Endothelial cell of hepatic sinusoid (primary cell): ENCODE measurements around the gene BCAS3.
"Not testable (repeated sequence)": the region's sequence is repeated elsewhere in the genome, so short reads cannot be mapped to it uniquely, and the experiment has no call there.

Experiments used
- in situ Hi-C: cut with HindIII; loops from 2 replicates; pipeline ENCODE4 v1.10.0; 2017; ENCODE audit warnings: low sequenced_read_pairs

BCAS3 gene

DNA sequence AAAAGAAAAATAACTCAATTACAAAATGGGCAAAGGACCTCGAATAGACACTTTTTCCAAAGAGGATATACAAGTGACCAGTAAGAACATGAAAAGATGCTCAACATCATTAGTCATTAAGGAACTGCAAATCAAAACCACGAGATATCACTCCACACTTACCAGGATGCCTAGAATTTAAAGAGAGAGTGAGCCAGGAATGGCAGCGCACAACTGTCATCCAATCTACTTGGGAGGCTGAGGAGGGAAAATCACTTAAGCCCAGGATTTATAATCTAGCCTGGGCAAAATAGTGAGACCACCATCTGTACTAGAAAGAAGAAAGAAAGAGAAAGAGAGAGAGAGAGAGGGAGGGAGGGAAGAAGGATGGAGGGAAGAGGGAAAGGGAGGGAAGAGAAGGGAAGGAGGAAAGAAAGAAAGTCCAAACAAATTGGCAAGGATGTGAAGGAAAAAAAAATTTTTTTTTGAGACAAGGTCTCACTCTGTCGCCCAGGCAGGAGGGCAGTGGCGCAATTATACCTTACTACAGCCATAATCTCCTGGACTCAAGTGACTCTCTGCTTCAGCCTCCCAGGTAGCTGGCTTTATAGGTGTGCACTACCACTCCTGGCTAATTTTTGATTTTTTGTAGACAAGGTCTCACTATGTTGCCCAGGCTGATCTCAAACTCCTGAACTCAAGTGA lies 744.6 kb downstream of the BCAS3 start:
- in situ Hi-C loops: no loop called here

DNA sequence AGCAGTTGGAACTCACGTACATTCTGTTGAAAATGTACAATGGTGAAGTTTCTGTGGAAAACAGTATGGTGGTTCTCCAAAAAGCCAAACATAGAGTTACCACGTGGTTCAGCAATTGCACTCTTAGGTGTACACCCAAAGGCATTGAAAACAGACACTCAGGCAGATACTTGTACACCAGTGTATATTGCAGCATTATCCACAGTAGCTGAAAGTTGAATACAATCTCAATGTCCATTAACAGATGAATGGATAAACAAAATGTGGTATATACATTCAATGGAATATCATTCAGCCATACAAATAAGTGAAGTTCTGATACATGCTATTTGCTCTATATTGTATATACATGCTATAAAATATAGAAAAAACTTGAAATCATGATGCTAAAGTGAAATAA lies 745.2 kb downstream of the BCAS3 start:
- in situ Hi-C loops: no loop called here

DNA sequence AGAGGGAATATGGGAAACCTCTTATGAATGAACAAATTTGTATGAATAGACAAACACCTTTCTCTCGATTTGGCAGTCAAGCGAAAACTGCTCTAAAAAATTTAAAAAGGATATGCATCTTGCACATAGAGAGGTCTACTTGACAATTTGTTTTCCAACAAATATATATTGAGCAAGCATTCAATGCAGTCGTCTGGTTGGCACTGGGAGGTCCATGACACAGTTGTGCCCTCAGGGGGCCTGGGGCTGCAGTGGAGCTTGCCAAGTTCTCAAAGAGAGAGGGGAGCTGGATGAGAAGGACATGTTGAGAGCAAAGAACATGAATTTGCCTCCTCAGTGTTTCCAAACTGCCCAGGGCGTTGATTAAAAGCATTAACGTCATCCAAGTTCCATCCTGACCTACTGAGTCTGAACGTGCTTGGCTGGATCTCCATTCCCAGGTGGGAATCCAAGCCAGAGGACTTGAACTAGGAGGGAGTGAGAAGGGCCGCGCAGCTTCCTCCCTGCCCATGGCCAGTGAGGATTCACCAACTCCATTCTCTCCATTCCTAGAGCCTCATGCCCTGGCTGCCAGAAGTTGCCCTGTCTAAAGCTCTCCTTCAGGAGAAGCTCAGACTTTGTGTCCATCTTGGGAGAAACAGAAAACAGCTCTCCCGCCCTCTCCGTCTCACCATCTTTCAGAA lies 746.5 kb downstream of the BCAS3 start:
- in situ Hi-C loops: no loop called here

DNA sequence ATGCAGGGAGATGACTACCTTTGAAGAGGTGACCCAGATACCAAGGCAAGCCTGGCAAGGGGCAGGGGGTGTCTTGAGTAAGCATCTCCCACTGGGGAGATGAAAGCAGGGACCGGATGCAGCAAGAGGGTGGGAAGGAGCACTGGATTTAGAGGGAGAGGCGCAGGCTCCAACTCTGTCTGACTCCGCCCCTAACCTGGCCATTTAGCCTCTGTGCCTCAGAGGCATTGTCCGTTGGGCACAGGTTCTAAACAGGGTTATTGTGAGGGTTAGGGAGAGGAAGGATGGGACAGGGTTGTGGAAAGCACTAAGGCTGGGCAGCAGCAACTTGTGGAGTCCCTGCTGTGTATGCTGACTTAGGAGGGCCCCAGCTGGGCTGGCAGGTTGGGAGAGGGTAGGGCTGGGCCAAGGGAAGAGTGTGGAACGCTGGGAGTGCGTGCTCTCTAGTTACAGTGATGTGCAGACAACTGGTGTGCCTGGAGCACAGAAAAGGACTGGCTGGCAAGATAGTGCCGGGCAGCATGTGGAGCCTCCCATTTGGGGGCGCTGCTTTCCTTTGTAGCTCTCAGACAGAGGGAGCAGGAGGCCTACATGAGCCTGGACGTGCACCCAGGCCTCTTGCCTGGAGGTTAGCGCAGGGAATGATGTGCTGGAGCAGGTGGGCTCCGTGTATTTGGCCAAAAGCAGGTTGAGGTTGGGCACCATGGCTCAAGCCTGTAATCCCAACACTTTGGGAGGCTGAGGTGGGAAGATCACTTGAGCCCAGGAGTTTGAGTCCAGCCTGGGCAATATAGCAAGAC lies 748.2 kb downstream of the BCAS3 start:
- in situ Hi-C loops: no loop called here

DNA sequence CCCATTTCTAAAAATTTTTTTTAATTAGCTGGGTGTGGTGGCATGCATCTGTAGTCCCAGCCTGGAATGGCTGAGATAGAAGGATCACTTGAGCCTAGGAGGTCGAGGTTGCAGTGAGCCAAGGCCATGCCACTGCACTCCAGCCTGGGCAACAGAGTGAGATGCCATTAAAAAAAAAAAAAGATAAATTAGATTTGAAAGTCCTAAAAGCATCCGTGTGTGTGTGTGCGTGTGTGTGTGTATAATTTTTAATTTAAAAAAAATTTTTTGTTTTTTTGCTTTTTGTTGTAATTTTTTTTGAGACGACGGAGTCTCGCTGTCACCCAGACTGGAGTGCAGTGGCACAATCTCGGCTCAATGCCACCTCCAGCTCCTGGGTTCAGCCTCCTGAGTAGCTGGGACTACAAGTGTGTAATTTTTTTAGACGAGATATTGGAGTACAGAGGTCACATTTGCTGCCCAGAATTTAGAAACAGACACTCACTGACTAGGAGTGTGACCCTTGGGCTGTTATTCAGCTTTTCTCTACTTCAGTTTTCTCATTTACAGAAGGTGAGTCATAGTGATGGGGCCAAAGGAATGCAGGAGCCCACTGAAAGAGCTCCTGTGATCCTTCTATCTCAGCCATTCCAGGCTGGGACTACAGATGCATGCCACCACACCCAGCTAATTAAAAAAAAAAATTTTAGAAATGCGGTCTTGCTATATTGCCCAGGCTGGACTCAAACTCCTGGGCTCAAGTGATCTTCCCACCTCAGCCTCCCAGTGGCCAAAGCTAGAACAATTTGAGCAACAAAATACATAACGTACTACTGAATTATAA lies 749.0 kb downstream of the BCAS3 start:
- in situ Hi-C loops: no loop called here

- in situ Hi-C loops: no loop called here
Measured at GRCh38 chr17:61427567-61427966, 749.9 kb downstream of the BCAS3 start.

GRCh38 chr17:61429274-61429673 lies 751.6 kb downstream of the BCAS3 start:
- in situ Hi-C loops: no loop called here

- in situ Hi-C loops: not testable (repeated sequence)
Measured at GRCh38 chr17:61429831-61430230, 752.2 kb downstream of the BCAS3 start.

- in situ Hi-C loops: no loop called here
Measured at GRCh38 chr17:61431594-61432311, 754.1 kb downstream of the BCAS3 start.

DNA sequence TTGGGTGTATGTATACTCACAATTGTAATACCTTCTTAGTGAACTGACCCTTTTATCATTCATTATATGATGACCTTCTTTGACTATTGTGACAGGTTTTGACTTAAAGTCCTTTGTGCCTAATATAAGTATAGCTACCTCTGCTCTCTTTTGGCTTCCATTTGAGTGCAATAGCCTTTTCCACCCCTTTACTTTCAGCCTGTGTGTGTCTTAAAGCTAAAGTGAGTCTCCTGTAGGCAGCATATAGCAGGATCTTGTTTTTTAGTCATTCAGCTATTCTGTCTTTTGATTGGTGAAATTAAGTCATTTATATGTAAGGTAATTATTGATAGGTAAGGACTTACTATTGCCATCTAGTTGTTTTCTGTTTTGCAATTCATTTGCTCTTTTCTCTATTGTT lies 758.6 kb downstream of the BCAS3 start:
- in situ Hi-C loops: no loop called here

DNA sequence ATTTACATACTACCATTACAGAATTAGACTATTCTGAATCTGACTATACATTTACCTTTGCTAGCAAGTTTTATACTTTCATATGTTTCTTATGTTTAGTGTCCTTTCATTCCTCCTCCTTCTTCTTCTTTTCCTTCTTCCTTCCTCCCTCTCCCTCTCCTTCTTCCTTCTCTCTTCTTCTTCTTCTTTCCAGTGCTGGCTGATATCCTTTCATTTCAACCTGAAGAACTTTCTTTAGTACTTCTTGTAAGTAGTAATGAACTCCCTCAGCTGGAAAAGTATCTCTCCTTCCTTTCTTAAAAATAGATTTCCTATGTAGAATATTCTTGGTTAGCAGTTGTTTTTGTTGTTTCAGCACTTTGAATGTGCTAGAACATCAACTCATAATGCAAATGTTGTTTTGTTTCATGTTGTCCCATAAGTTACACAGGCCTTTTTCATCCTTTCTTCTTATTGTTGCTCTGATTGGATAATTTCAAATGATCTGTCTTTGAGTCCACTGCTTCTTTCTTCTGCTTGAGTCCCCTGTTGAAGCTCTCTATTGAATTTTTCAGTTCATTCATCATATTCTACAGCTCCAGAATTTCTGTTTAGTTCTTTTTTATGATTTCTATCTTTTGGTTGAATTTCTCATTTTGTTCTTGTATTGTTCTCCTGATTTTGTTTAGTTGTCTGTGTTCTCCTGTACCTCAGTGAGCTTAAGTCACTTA lies 759.5 kb downstream of the BCAS3 start:
- in situ Hi-C loops: no loop called here

GRCh38 chr17:61440697-61441096 lies 763.0 kb downstream of the BCAS3 start:
- in situ Hi-C loops: no loop called here

DNA sequence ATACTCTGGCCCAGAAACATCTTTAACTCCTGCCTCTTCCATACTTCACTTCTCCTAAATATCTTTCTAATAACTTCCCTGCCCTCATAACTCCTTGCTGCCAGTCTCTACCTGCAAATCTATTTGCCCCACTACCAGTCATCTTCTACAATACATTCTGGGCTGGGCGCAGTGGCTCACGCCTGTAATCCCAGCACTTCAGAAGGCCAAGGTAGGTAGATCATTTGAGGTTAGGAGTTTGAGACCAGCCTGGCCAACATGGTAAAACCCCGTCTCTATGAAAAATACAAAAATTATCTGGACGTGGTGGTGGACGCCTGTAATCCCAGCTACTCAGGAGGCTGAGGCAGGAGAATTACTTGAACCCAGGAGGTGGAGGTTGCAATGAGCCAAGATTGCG lies 763.9 kb downstream of the BCAS3 start:
- in situ Hi-C loops: not testable (repeated sequence)

DNA sequence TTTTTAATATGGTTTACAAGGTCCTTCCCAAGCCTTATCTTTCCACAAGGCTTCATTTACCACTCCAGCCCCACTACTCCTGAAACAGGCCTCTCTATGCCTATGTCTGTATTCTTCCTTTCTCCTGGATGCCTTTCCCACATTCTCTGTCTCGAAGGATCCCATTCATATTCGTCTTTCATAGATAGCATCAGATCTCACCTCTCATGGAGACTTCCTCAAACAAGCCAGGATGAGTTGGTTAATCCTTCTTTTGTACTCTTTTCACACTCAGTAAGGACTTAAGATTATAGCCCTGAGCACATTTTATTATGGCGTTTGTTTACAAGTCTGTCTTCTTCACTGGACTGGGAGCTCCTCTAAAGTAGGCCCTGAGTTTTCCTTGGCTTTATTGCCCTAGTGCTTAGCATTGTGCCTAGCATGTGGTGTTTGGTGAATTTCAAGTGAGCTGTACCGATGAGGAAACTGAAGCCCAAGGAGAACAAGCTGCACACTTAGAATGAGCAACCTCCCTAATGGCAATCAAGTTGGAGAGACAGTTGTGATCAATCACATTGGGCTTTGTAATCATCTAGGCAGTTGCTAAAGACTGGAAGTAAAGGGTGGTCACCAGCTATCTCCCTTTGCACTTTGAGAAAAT lies 764.6 kb downstream of the BCAS3 start:
- in situ Hi-C loops: no loop called here
